Smooth muscle cell (in vitro differentiated cells): Measurements from ENCODE around the gene FRK. TPM values are rescaled to one million over a fixed set of nuclear protein-coding genes. Genes with fewer than 3 reads are reported as not detected.

Experiments
- DNase-seq: peaks from one replicate; lab custom pipeline; 2025; ENCODE audit not compliant: unreplicated experiment; lab: John Stamatoyannopoulos, UW
- H2AFZ ChIP-seq: fragments of 200-600 bp; sonication (generic); 2 replicates; pipeline ENCODE4 v1.6.0; 2016; ENCODE audit warnings: antibody characterized with exemption, low read depth, mild to moderate bottlenecking
- H3F3A ChIP-seq: fragments of 200-600 bp; sonication (generic); 2 replicates; pipeline ENCODE4 v1.6.0; 2017; ENCODE audit warnings: antibody characterized with exemption, low read depth
- H3K27ac ChIP-seq: fragments of 200-600 bp; sonication (generic); 2 replicates; pipeline ENCODE4 v1.5.1; 2016; ENCODE audit warnings: low read depth, mild to moderate bottlenecking
- H3K27me3 ChIP-seq: fragments of 200-600 bp; sonication (generic); 2 replicates; pipeline ENCODE4 v1.6.1; 2016; ENCODE audit warnings: low read depth, mild to moderate bottlenecking
- H3K36me3 ChIP-seq: fragments of 200-600 bp; sonication (generic); 2 replicates; pipeline ENCODE4 v1.5.1; 2016; ENCODE audit warnings: low read depth
- H3K4me1 ChIP-seq: fragments of 200-600 bp; sonication (generic); 2 replicates; pipeline ENCODE4 v1.5.1; 2016; ENCODE audit warnings: low read depth
- H3K4me2 ChIP-seq: fragments of 200-600 bp; sonication (generic); 2 replicates; pipeline ENCODE4 v1.6.0; 2016; ENCODE audit warnings: mild to moderate bottlenecking
- H3K4me3 ChIP-seq: fragments of 200-600 bp; sonication (generic); 2 replicates; pipeline ENCODE4 v1.5.1; 2016; ENCODE audit warnings: mild to moderate bottlenecking
- H3K79me2 ChIP-seq: fragments of 200-600 bp; sonication (generic); 2 replicates; pipeline ENCODE4 v1.6.0; 2016; ENCODE audit warnings: low read depth, mild to moderate bottlenecking
- H3K9ac ChIP-seq: fragments of 200-600 bp; sonication (generic); 2 replicates; pipeline ENCODE4 v1.6.0; 2016; ENCODE audit warnings: low read depth
- H3K9me3 ChIP-seq: fragments of 200-600 bp; sonication (generic); replicated peaks from 2 replicates; pipeline ENCODE4 v1.5.1; 2016; ENCODE audit warnings: low read depth
- H4K20me1 ChIP-seq: fragments of 200-600 bp; sonication (generic); 2 replicates; pipeline ENCODE4 v1.6.0; 2016; ENCODE audit warnings: low read depth
- CTCF ChIP-seq: fragments of 200-600 bp; sonication (generic); IDR thresholded peaks from 2 replicates; pipeline ENCODE4 v1.5.1; 2017; ENCODE audit warnings: borderline replicate concordance, mild to moderate bottlenecking, antibody characterized with exemption; ENCODE audit not compliant: insufficient read depth, poor library complexity, severe bottlenecking
- WGBS: methylation state at CpG from one replicate; pipeline ENCODE4 v1.1.7; 2016; ENCODE audit warnings: low lambda C conversion rate; 5-methylcytosine and 5-hydroxymethylcytosine counted together
- polyA plus RNA-seq: library from polyadenylated mRNA; unstranded; fragments of >200 nt; fragmentation: Nextera tagmentation; extraction: Ambion mirVana; gene quantifications from 2 replicates; pipeline ENCODE4 v1.2.1, GENCODE V29; 2016
- total RNA-seq: library from RNA; depleted of rRNA; stranded (reverse); fragments of >200 nt; gene quantifications from 2 replicates; pipeline ENCODE4 v1.2.3, GENCODE V29; 2014

The FRK gene
- total and polyA plus RNA-seq, 2 experiments from 2014 or later: 0.11 to 1.4 TPM

- 72% methylated on average over 1 of the region's 1 CpG for WGBS
- no peak for TF ChIP-seq CTCF
Observed at GRCh38 chr6:115922971-115923370, 137.7 kb downstream of the FRK start.

GRCh38 chr6:115914098-115914497, 146.6 kb downstream of the FRK start:
- Histone ChIP-seq H3K79me2 (no peaks in the 10 kb centered on the region), H4K20me1 (no peaks in the 10 kb centered on the region), H3K4me1 (no peaks in the 10 kb centered on the region), H3K4me2 (no peak overlapping the region), H3K9ac (no peak overlapping the region), H3K27me3 (no peaks in the 10 kb centered on the region), H2AFZ (no peak overlapping the region), H3K9me3 (no peaks in the 10 kb centered on the region), H3K4me3 (no peak overlapping the region), H3F3A (no peaks in the 10 kb centered on the region), H3K27ac (no peak overlapping the region), H3K36me3 (no peaks in the 10 kb centered on the region)
- WGBS: 37% methylated on average over 2 of the region's 2 CpGs
- DNase-seq: no peak
- TF ChIP-seq CTCF: no peak

More at GRCh38 chr6:115922971-115923370, 137.7 kb downstream of the FRK start:
- Histone ChIP-seq H3F3A (no peaks in the 10 kb centered on the region), H2AFZ (no peak overlapping the region), H3K4me2 (no peak overlapping the region), H4K20me1 (no peaks in the 10 kb centered on the region), H3K27me3 (no peaks in the 10 kb centered on the region), H3K4me3 (no peak overlapping the region), H3K4me1 (no peaks in the 10 kb centered on the region), H3K36me3 (no peaks in the 10 kb centered on the region), H3K79me2 (no peaks in the 10 kb centered on the region), H3K9me3 (no peaks in the 10 kb centered on the region), H3K27ac (no peak overlapping the region), H3K9ac (no peak overlapping the region)
- DNase-seq: no peak

- TF ChIP-seq CTCF: no peak
- H3K4me1 ChIP-seq: no peaks in the 10 kb centered on the region
- H3K27me3 ChIP-seq: no peaks in the 10 kb centered on the region
- H3K27ac ChIP-seq: no peak overlapping the region
- H3F3A ChIP-seq: no peaks in the 10 kb centered on the region
- no peak overlapping the region for H3K4me3 ChIP-seq
- 91% methylated on average over 9 of the region's 9 CpGs for WGBS
- no peak overlapping the region for H3K4me2 ChIP-seq
- H2AFZ ChIP-seq: no peak overlapping the region
- H3K9ac ChIP-seq: no peak overlapping the region
- no peaks in the 10 kb centered on the region for H3K36me3 ChIP-seq
- no peaks in the 10 kb centered on the region for H4K20me1 ChIP-seq
- no peak for DNase-seq
- no peaks in the 10 kb centered on the region for H3K79me2 ChIP-seq
- H3K9me3 ChIP-seq: no peaks in the 10 kb centered on the region
Observed at GRCh38 chr6:115909923-115910546, 150.7 kb downstream of the FRK start.
